H1 (cell line): Measurements from ENCODE around the gene WSCD2. TPM values are rescaled to one million over a fixed set of nuclear protein-coding genes. Genes with fewer than 3 reads are reported as not detected.

ENCODE experiments used
- CTCF ChIA-PET: fragments of 300-600 bp; sonication (Branson Sonifier 250); formaldehyde crosslinking; loops from one replicate; lab custom pipeline; 2021; ENCODE audit not compliant: partially characterized antibody; lab: Charles Lee
- POLR2A ChIA-PET: fragments of 300-600 bp; sonication (Branson Sonifier 250); formaldehyde crosslinking; loops from one replicate; lab custom pipeline; 2021; ENCODE audit warnings: inconsistent platforms; ENCODE audit not compliant: partially characterized antibody; lab: Charles Lee
- DNase-seq, 2 experiments: peaks; one replicate each; pipeline versions ENCODE4 v3.0.0 to v3.0.0-alpha.2; 2010 to 2022; ENCODE audit warnings: low spot score in 2 of 2, low read depth in 1 of 2, mixed read lengths in 1 of 2
- FAIRE-seq: peaks from 2 replicates; lab custom pipeline; 2011; peaks lifted over from hg19 to GRCh38; lab: Jason Lieb, UNC
- H2AFZ ChIP-seq: 2 replicates; pipeline ENCODE4 v1.8.1; 2012; ENCODE audit warnings: low read length, inconsistent platforms
- H2AK5ac ChIP-seq: 2 replicates; pipeline ENCODE4 v1.6.1; 2013; ENCODE audit warnings: low read depth, low read length
- H2BK120ac ChIP-seq: replicated peaks from 2 replicates; pipeline ENCODE3; 2013; ENCODE audit warnings: low read depth, low read length, inconsistent platforms
- H2BK12ac ChIP-seq: 2 replicates; pipeline ENCODE4 v1.6.1; 2013; ENCODE audit warnings: low read depth, low read length
- H2BK15ac ChIP-seq: 2 replicates; pipeline ENCODE4 v1.6.1; 2013; ENCODE audit warnings: low read length
- H2BK20ac ChIP-seq: 2 replicates; pipeline ENCODE4 v1.6.1; 2013; ENCODE audit warnings: low read length
- H2BK5ac ChIP-seq: 2 replicates; pipeline ENCODE4 v1.6.1; 2013; ENCODE audit warnings: low read depth, low read length
- H3K14ac ChIP-seq: 2 replicates; pipeline ENCODE4 v1.6.1; 2013; ENCODE audit warnings: inconsistent platforms; ENCODE audit not compliant: insufficient read length
- H3K18ac ChIP-seq: 2 replicates; pipeline ENCODE4 v1.6.1; 2013; ENCODE audit warnings: low read length; ENCODE audit errors: extremely low read depth
- H3K23ac ChIP-seq: 2 replicates; pipeline ENCODE4 v1.6.1; 2013; ENCODE audit warnings: inconsistent platforms; ENCODE audit not compliant: insufficient read length
- H3K23me2 ChIP-seq: 2 replicates; pipeline ENCODE4 v1.6.1; 2013; ENCODE audit warnings: low read depth, low read length
- H3K27ac ChIP-seq: 2 replicates; pipeline ENCODE4 v1.6.1; 2011; ENCODE audit warnings: low read depth, low read length, inconsistent platforms
- H3K27me3 ChIP-seq, 4 experiments: replicated peaks in 1 of 4; 1 replicate in 1 of 4; 2 replicates in 3 of 4; pipeline versions ENCODE4 v1.6.1 to v1.8.1; 2011 to 2013; ENCODE audit warnings: low read length in 3 of 4, mild to moderate bottlenecking in 3 of 4, inconsistent platforms in 2 of 4, mixed read lengths in 2 of 4, moderate library complexity in 1 of 4; ENCODE audit not compliant: control insufficient read depth in 3 of 4, insufficient read depth in 3 of 4; ENCODE audit errors: extremely low read depth in 1 of 4
- H3K36me3 ChIP-seq, 4 experiments: 2 replicates each; pipeline versions ENCODE4 v1.6.1 to v1.8.1; 2011 to 2013; ENCODE audit warnings: mild to moderate bottlenecking in 4 of 4, low read length in 3 of 4, moderate library complexity in 2 of 4, control low read depth in 1 of 4, inconsistent platforms in 1 of 4; ENCODE audit not compliant: insufficient read depth in 4 of 4, control insufficient read depth in 2 of 4
- H3K4ac ChIP-seq: replicated peaks from 2 replicates; pipeline ENCODE3; 2013; ENCODE audit warnings: low read length, low read depth, mixed read lengths, inconsistent platforms; ENCODE audit not compliant: insufficient read length
- H3K4me1 ChIP-seq, 4 experiments: replicated peaks in 1 of 4; 1 replicate in 1 of 4; 2 replicates in 3 of 4; pipeline versions ENCODE4 v1.6.1 to v1.8.1; 2011 to 2013; ENCODE audit warnings: low read length in 3 of 4, inconsistent platforms in 2 of 4, mixed read lengths in 1 of 4; ENCODE audit not compliant: insufficient read depth in 4 of 4, control insufficient read depth in 3 of 4
- H3K4me2 ChIP-seq, 2 experiments: 2 replicates each; pipeline versions ENCODE4 v1.6.1 to v1.8.1; 2011 to 2013; ENCODE audit warnings: low read depth in 2 of 2, low read length in 2 of 2, control low read depth in 1 of 2, inconsistent platforms in 1 of 2, mild to moderate bottlenecking in 1 of 2; ENCODE audit not compliant: insufficient read depth in 1 of 2
- H3K4me3 ChIP-seq, 4 experiments: fragments of 200-600, 300-600 bp in 1 of 4; sonication (generic), shearing (Covaris generic), sonication (Bioruptor Twin) in 1 of 4; 2 replicates each; pipeline versions ENCODE4 v1.5.1 to v1.8.1; 2011 to 2016; ENCODE audit warnings: low read length in 4 of 4, low read depth in 3 of 4, control low read depth in 2 of 4, inconsistent platforms in 2 of 4, mild to moderate bottlenecking in 2 of 4, mixed read lengths in 1 of 4, moderate library complexity in 1 of 4; ENCODE audit not compliant: insufficient read depth in 2 of 4; ENCODE audit errors: extremely low read depth in 1 of 4
- H3K56ac ChIP-seq: replicated peaks from 2 replicates; pipeline ENCODE3; 2013; ENCODE audit warnings: low read depth, mild to moderate bottlenecking, mixed read lengths, low read length, inconsistent platforms; ENCODE audit not compliant: insufficient read length
- H3K79me1 ChIP-seq: 2 replicates; pipeline ENCODE4 v1.6.1; 2013; ENCODE audit warnings: low read depth, low read length, control low read depth
- H3K79me2 ChIP-seq, 2 experiments: 2 replicates each; pipeline versions ENCODE4 v1.6.1 to v1.8.1; 2012 to 2013; ENCODE audit warnings: low read length in 2 of 2, mild to moderate bottlenecking in 2 of 2, inconsistent platforms in 1 of 2; ENCODE audit not compliant: insufficient read depth in 2 of 2, control insufficient read depth in 1 of 2
- H3K9ac ChIP-seq, 4 experiments: replicated peaks in 1 of 4; 1 replicate in 1 of 4; 2 replicates in 3 of 4; pipeline versions ENCODE4 v1.6.1 to v1.8.1; 2011 to 2013; ENCODE audit warnings: low read depth in 3 of 4, low read length in 3 of 4, control low read depth in 2 of 4, mild to moderate bottlenecking in 2 of 4, moderate library complexity in 2 of 4, inconsistent platforms in 1 of 4; ENCODE audit errors: extremely low read depth in 1 of 4
- H3K9me3 ChIP-seq, 2 experiments: 2 replicates each; pipeline versions ENCODE4 v1.6.1 to v1.8.1; 2012 to 2013; ENCODE audit warnings: mild to moderate bottlenecking in 2 of 2, moderate library complexity in 2 of 2, control low read depth in 1 of 2, inconsistent platforms in 1 of 2, low read depth in 1 of 2, low read length in 1 of 2, mixed read lengths in 1 of 2; ENCODE audit not compliant: insufficient read depth in 2 of 2
- H4K20me1 ChIP-seq, 2 experiments: replicated peaks in 1 of 2; 2 replicates each; pipeline versions ENCODE3 to v1.8.1; 2011 to 2013; ENCODE audit warnings: inconsistent platforms in 2 of 2, low read length in 2 of 2, mild to moderate bottlenecking in 1 of 2; ENCODE audit not compliant: insufficient read depth in 2 of 2, control insufficient read depth in 1 of 2
- H4K5ac ChIP-seq: 2 replicates; pipeline ENCODE4 v1.6.1; 2013; ENCODE audit warnings: low read length, low read depth, mixed read lengths, inconsistent platforms; ENCODE audit not compliant: insufficient read length
- H4K8ac ChIP-seq: 2 replicates; pipeline ENCODE4 v1.8.0; 2013; ENCODE audit warnings: mild to moderate bottlenecking, moderate library complexity, low read length, inconsistent platforms; ENCODE audit not compliant: insufficient read depth; ENCODE audit errors: extremely low read depth
- H4K91ac ChIP-seq: replicated peaks from 2 replicates; pipeline ENCODE3; 2013; ENCODE audit warnings: low read length, mixed read lengths, inconsistent platforms; ENCODE audit not compliant: insufficient read length
- CREB1 ChIP-seq: IDR thresholded peaks from 2 replicates; pipeline ENCODE4 v1.6.1; 2012; ENCODE audit warnings: inconsistent platforms
- MAFK ChIP-seq: IDR thresholded peaks from 2 replicates; pipeline ENCODE4 v1.6.1; 2012; ENCODE audit warnings: low read depth, mild to moderate bottlenecking, improper control_type of control experiment, low read length
- WGBS, 2 experiments: shearing (Covaris generic) in 1 of 2; methylation state at CpG; one replicate each; pipeline versions ENCODE4 v1.1.6 to v1.1.7; 2013 to 2015; ENCODE audit warnings: low lambda C conversion rate in 2 of 2, mixed read lengths in 2 of 2, inconsistent platforms in 1 of 2, low coverage in 1 of 2, missing lambda C conversion rate in 1 of 2; ENCODE audit not compliant: insufficient replicate concordance in 2 of 2, insufficient coverage in 1 of 2, insufficient read length in 1 of 2; ENCODE audit errors: extremely low coverage in 1 of 2, missing lambda C conversion rate in 1 of 2; 5-methylcytosine and 5-hydroxymethylcytosine counted together
- polyA plus RNA-seq, 7 experiments: library from polyadenylated mRNA; depleted of rRNA in 3 of 7; stranded (reverse) in 5 of 7; unstranded in 2 of 7; fragments of >200 nt in 5 of 7; fragments of 200-250 nt in 2 of 7; gene quantifications; 1 replicate in 5 of 7; 2 replicates in 1 of 7; 4 replicates in 1 of 7; pipeline versions ENCODE4 v1.2.1 to v1.2.3, GENCODE V29; 2011 to 2013; ENCODE audit warnings: missing spikeins in 2 of 7, mixed read lengths in 2 of 7
- total RNA-seq: library from RNA; stranded (reverse); fragmentation: NEBNext Ultra II Directional; extraction: Animal tissue kit (Norgen Biotek cat#: 25700); gene quantifications from 2 replicates; pipeline ENCODE4 v1.2.1, GENCODE V29; 2021

WSCD2 gene
- total and polyA plus RNA-seq, 2 of the 8 experiments (the other 6 are each of a cell fraction or from before 2014, with no cell fraction given): 1.3 to 2.2 TPM

DNA sequence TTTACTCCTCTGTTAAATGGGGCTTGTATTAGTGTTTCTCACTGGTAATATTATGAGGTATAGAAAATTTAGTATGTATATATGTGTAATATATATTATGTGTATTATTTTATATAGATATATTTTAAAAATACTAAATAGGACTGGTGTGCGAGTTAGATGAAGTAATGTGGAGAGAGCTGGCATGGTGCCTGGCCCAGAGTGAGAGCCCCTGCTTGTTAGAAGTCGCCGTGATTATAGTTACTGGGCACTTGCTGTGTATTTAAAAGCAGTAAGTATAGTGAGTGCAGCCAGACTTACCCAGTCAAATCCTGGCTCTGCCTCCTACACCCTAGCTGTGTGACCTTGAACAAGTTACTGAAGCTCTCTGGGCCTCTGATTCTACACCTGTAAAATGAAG, 48.0 kb downstream of the WSCD2 start:
- 88% methylated on average over 3 of the region's 3 CpGs; no CpG with 5 or more reads in 1 of the 2 experiments for WGBS, 2 experiments
- Histone ChIP-seq H3K79me1 (no peaks in the 10 kb centered on the region), H3K23me2 (no peaks in the 10 kb centered on the region), H3K9me3 (peaks cover 0 to 4% of the 10 kb centered on the region in 2 experiments), H4K91ac (no peak overlapping the region), H2BK120ac (no peak overlapping the region), H3K18ac (no peak overlapping the region), H3K4me3 (no peak overlapping the region), H4K5ac (no peak overlapping the region), H3K4me1 (peaks cover 3 to 16% (median 8%) of the 10 kb centered on the region in 4 experiments; a peak in 6 of 7 replicates), H4K8ac (no peak overlapping the region), H3K23ac (no peak overlapping the region), H2AK5ac (peak overlapping the region; percentile 40; the same call in 1 of the 2 replicates), H3K9ac (no peak overlapping the region), H2BK20ac (no peak overlapping the region), H3K56ac (no peak overlapping the region), H3K4me2 (no peak overlapping the region), H3K36me3 (no peaks in the 10 kb centered on the region), H3K27me3 (no peaks in the 10 kb centered on the region), H3K27ac (no peak overlapping the region), H2AFZ (no peak overlapping the region)
- POLR2A ChIA-PET: interaction anchor here (0.7 kb wide), 1 partner anchor 77 kb away, joined by 3 read pairs; no protein-coding TSS in a partner anchor
- no peak for DNase-seq
- TF ChIP-seq CREB1 (no peak), MAFK (no peak)
- TF ChIP-seq, all 59 proteins: peak for 0
- Histone ChIP-seq H2BK12ac (no peak overlapping the region), H3K4ac (no peak overlapping the region), H4K20me1 (no peaks in the 10 kb centered on the region), H2BK15ac (no peak overlapping the region), H2BK5ac (no peak overlapping the region), H3K14ac (no peak overlapping the region), H3K79me2 (no peaks in the 10 kb centered on the region)
- CTCF ChIA-PET: interaction anchor here (0.8 to 1.9 kb wide), 3 partner anchors 17 to 280 kb away, joined by 3 to 5 read pairs (median 3); no protein-coding TSS in a partner anchor
- FAIRE-seq: no peak
